Hepatocyte (in vitro differentiated cells): Measurements from ENCODE around the gene GPC3. TPM values are rescaled to one million over a fixed set of nuclear protein-coding genes. Genes with fewer than 3 reads are reported as not detected.

Experiments used
- DNase-seq: peaks from one replicate; pipeline ENCODE4 v3.0.0-alpha.2; 2016; ENCODE audit warnings: low spot score
- H2AFZ ChIP-seq: fragments of 200-600 bp; sonication (generic); 2 replicates; pipeline ENCODE4 v1.6.0; 2016; ENCODE audit warnings: antibody characterized with exemption, mild to moderate bottlenecking
- H3K27ac ChIP-seq: fragments of 200-600 bp; sonication (generic); 2 replicates; pipeline ENCODE4 v1.5.1; 2016; ENCODE audit warnings: mild to moderate bottlenecking
- H3K27me3 ChIP-seq: fragments of 200-600 bp; sonication (generic); 2 replicates; pipeline ENCODE4 v1.6.1; 2016
- H3K36me3 ChIP-seq: fragments of 200-600 bp; sonication (generic); replicated peaks from 2 replicates; pipeline ENCODE4 v1.5.1; 2016; ENCODE audit warnings: low read depth; ENCODE audit not compliant: insufficient read depth
- H3K4me1 ChIP-seq: fragments of 200-600 bp; sonication (generic); 2 replicates; pipeline ENCODE4 v1.5.1; 2016; ENCODE audit warnings: mild to moderate bottlenecking, moderate library complexity; ENCODE audit not compliant: insufficient read depth
- H3K4me2 ChIP-seq: fragments of 200-600 bp; sonication (generic); 2 replicates; pipeline ENCODE4 v1.6.0; 2016
- H3K4me3 ChIP-seq: fragments of 200-600 bp; sonication (generic); 2 replicates; pipeline ENCODE4 v1.5.1; 2016; ENCODE audit warnings: mild to moderate bottlenecking
- H3K79me2 ChIP-seq: fragments of 200-600 bp; sonication (generic); 2 replicates; pipeline ENCODE4 v1.6.0; 2017; ENCODE audit warnings: mild to moderate bottlenecking
- H3K9me2 ChIP-seq: fragments of 200-600 bp; sonication (generic); replicated peaks from 2 replicates; pipeline ENCODE4 v1.6.0; 2017; ENCODE audit warnings: mild to moderate bottlenecking; ENCODE audit not compliant: insufficient read depth
- H3K9me3 ChIP-seq: fragments of 200-600 bp; sonication (generic); 2 replicates; pipeline ENCODE4 v1.5.1; 2016; ENCODE audit warnings: low read depth, mild to moderate bottlenecking
- H4K20me1 ChIP-seq: fragments of 200-600 bp; sonication (generic); 2 replicates; pipeline ENCODE4 v1.6.0; 2016; ENCODE audit warnings: mild to moderate bottlenecking; ENCODE audit not compliant: insufficient read depth, poor library complexity, severe bottlenecking
- EZH2 ChIP-seq: fragments of 200-600 bp; sonication (generic); IDR thresholded peaks from 2 replicates; pipeline ENCODE4 v1.6.1; 2016; ENCODE audit warnings: antibody characterized with exemption, mild to moderate bottlenecking, borderline replicate concordance
- EZH2phosphoT487 ChIP-seq: fragments of 200-600 bp; sonication (generic); IDR thresholded peaks from one replicate; pipeline ENCODE4 v1.6.1; 2018; ENCODE audit warnings: antibody characterized with exemption, mild to moderate bottlenecking, low read depth, moderate library complexity; ENCODE audit not compliant: unreplicated experiment, severe bottlenecking
- WGBS: methylation state at CpG from one replicate; pipeline ENCODE4 v1.1.6; 2016; ENCODE audit warnings: low lambda C conversion rate; ENCODE audit errors: missing lambda C conversion rate; 5-methylcytosine and 5-hydroxymethylcytosine counted together
- polyA plus RNA-seq: library from polyadenylated mRNA; unstranded; fragments of >200 nt; fragmentation: Nextera tagmentation; extraction: Ambion mirVana; gene quantifications from 2 replicates; pipeline ENCODE4 v1.2.1, GENCODE V29; 2016
- total RNA-seq: library from RNA; depleted of rRNA; stranded (reverse); fragments of >200 nt; gene quantifications from 2 replicates; pipeline ENCODE4 v1.2.3, GENCODE V29; 2014
- TF ChIP-seq, protein P1 (sequence below): fragments of 200-600 bp; sonication (generic); IDR thresholded peaks from 2 replicates; pipeline ENCODE4 v1.5.1; 2016; ENCODE audit warnings: antibody characterized with exemption, mild to moderate bottlenecking; ENCODE audit not compliant: poor library complexity

Gene GPC3
- total and polyA plus RNA-seq, 2 experiments from 2014 or later: 789 to 860 TPM

DNA sequence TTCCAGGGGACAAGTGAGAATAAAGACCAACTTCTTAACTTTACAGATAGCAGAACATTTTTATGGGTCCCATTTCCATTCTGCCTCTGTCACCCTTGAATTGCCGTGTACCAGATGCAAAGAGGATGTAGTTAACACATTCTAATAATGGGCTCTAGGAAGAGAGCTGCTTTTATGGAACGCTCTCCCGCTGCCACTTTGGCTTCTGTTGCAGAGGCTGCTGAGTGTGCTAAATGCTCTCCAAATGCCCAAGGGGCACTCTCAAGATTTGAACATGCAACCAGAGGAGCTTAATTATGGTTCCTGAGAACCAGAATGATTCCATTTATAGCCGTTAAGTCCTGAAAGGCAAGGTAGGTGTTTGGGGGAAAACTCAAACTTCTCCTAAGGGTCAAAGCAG lies 28.1 kb upstream of the GPC3 start:
- Histone ChIP-seq H3K36me3 (no peaks in the 10 kb centered on the region), H4K20me1 (no peaks in the 10 kb centered on the region), H2AFZ (no peak overlapping the region), H3K4me2 (no peak overlapping the region), H3K9me3 (no peaks in the 10 kb centered on the region), H3K4me1 (no peaks in the 10 kb centered on the region), H3K9me2 (no peaks in the 10 kb centered on the region), H3K79me2 (no peaks in the 10 kb centered on the region), H3K27me3 (no peaks in the 10 kb centered on the region), H3K4me3 (no peak overlapping the region), H3K27ac (no peak overlapping the region)
- DNase-seq: no peak
- TF ChIP-seq EZH2phosphoT487: no peak
- no peak for TF ChIP-seq EZH2
- TF ChIP-seq, protein P1, sequence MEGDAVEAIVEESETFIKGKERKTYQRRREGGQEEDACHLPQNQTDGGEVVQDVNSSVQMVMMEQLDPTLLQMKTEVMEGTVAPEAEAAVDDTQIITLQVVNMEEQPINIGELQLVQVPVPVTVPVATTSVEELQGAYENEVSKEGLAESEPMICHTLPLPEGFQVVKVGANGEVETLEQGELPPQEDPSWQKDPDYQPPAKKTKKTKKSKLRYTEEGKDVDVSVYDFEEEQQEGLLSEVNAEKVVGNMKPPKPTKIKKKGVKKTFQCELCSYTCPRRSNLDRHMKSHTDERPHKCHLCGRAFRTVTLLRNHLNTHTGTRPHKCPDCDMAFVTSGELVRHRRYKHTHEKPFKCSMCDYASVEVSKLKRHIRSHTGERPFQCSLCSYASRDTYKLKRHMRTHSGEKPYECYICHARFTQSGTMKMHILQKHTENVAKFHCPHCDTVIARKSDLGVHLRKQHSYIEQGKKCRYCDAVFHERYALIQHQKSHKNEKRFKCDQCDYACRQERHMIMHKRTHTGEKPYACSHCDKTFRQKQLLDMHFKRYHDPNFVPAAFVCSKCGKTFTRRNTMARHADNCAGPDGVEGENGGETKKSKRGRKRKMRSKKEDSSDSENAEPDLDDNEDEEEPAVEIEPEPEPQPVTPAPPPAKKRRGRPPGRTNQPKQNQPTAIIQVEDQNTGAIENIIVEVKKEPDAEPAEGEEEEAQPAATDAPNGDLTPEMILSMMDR: no peak
- WGBS: 65% methylated on average over 4 of the region's 4 CpGs

GRCh38 chrX:134013092-134013497 lies 27.7 kb upstream of the GPC3 start:
- TF ChIP-seq EZH2 (no peak), EZH2phosphoT487 (no peak)
- TF ChIP-seq, protein P1: no peak
- Histone ChIP-seq H3K79me2 (no peaks in the 10 kb centered on the region), H3K4me3 (no peak overlapping the region), H2AFZ (no peak overlapping the region), H4K20me1 (no peaks in the 10 kb centered on the region), H3K27ac (no peak overlapping the region), H3K27me3 (no peaks in the 10 kb centered on the region), H3K4me1 (no peaks in the 10 kb centered on the region), H3K4me2 (no peak overlapping the region), H3K36me3 (no peaks in the 10 kb centered on the region), H3K9me2 (no peaks in the 10 kb centered on the region), H3K9me3 (no peaks in the 10 kb centered on the region)
- WGBS: 52% methylated on average over 1 of the region's 1 CpG
- no peak for DNase-seq

DNA sequence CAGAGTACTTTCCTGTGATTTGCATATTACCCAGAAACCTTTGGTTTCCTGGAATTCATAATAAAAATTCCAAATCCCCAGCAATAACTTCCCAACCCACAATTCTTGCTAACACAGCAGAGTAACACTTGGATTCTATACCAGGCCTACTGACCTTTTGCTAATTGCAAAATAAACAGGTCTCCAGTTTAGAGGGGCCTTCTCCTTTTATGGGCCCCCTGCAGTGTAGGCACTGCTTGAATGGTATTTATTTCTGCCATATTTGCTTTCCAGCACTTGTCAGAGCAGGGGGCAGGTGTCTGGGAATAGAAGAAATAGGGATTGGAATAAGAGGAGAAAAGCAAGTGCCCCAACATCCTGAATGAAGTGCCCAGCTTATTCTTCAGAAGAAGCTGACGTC lies 25.3 kb upstream of the GPC3 start:
- TF ChIP-seq EZH2 (no peak), EZH2phosphoT487 (no peak)
- TF ChIP-seq, protein P1: no peak

DNA sequence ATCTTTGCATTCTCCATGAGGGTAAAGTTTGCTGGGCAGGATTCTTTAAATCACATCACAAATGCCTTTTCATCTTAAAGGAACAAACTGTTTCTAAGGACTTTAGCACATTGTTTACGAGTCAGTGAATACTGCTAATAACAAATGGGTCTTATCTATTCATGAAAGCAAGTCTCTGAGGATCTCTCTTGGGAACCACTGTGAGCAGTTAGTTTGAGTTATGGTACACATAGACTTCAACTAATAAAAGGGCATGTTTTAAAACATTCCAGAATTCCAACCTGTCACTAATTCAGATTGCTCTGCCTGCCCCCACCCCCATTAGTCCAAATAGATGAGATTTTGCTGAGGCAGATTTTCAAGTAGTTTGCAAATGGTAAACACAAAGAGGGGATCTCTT lies 22.3 kb upstream of the GPC3 start:
- 55% methylated on average over 1 of the region's 1 CpG for WGBS
- DNase-seq: no peak
- Histone ChIP-seq H3K9me2 (no peaks in the 10 kb centered on the region), H3K79me2 (no peaks in the 10 kb centered on the region), H3K27ac (no peak overlapping the region), H3K36me3 (no peaks in the 10 kb centered on the region), H3K4me1 (peaks cover 6% of the 10 kb centered on the region), H2AFZ (no peak overlapping the region), H3K27me3 (no peaks in the 10 kb centered on the region), H4K20me1 (no peaks in the 10 kb centered on the region), H3K4me2 (peak overlapping the region; percentile 19), H3K9me3 (no peaks in the 10 kb centered on the region), H3K4me3 (no peak overlapping the region)
- TF ChIP-seq EZH2phosphoT487 (no peak), EZH2 (no peak)
- TF ChIP-seq, protein P1: no peak

More for the DNA sequence above, 25.3 kb upstream of the GPC3 start:
- Histone ChIP-seq H3K9me2 (no peaks in the 10 kb centered on the region), H3K4me1 (no peaks in the 10 kb centered on the region), H4K20me1 (no peaks in the 10 kb centered on the region), H3K79me2 (no peaks in the 10 kb centered on the region), H2AFZ (no peak overlapping the region), H3K9me3 (no peaks in the 10 kb centered on the region), H3K36me3 (no peaks in the 10 kb centered on the region), H3K4me3 (no peak overlapping the region), H3K27ac (no peak overlapping the region), H3K27me3 (no peaks in the 10 kb centered on the region), H3K4me2 (no peak overlapping the region)
- no peak for DNase-seq
- WGBS: 43% methylated on average over 1 of the region's 1 CpG
